ENCODE data around the gene PCBP2.

Gene PCBP2

DNA sequence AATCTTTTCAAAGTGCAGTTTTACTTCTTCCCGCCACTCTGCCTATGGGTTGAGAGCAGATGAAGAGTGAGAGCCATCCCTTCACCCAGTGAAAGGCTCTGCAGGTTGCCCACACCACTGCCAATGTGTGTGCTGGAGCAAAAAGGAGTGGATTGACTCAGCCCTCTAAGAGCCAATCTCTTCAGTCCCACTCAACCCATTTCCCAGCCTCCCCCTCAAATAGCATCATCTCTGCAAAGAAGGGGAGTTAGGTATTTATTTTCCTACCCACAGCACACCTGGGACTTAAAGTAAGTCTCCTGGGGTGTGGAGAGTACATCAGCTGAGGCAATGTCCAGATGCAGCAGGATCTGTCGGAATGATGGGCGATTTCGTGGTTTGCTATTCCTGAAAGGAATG, 32.1 kb downstream of the PCBP2 start:
- H3K4me3 ChIP-seq (ENCODE audit: low read depth, low read length), result no peak overlapping the region
- TF ChIP-seq, protein P1, sequence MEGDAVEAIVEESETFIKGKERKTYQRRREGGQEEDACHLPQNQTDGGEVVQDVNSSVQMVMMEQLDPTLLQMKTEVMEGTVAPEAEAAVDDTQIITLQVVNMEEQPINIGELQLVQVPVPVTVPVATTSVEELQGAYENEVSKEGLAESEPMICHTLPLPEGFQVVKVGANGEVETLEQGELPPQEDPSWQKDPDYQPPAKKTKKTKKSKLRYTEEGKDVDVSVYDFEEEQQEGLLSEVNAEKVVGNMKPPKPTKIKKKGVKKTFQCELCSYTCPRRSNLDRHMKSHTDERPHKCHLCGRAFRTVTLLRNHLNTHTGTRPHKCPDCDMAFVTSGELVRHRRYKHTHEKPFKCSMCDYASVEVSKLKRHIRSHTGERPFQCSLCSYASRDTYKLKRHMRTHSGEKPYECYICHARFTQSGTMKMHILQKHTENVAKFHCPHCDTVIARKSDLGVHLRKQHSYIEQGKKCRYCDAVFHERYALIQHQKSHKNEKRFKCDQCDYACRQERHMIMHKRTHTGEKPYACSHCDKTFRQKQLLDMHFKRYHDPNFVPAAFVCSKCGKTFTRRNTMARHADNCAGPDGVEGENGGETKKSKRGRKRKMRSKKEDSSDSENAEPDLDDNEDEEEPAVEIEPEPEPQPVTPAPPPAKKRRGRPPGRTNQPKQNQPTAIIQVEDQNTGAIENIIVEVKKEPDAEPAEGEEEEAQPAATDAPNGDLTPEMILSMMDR (IDR thresholded peaks at IDR 0.05; ENCODE audit: low read depth, low read length), result no peak

DNA sequence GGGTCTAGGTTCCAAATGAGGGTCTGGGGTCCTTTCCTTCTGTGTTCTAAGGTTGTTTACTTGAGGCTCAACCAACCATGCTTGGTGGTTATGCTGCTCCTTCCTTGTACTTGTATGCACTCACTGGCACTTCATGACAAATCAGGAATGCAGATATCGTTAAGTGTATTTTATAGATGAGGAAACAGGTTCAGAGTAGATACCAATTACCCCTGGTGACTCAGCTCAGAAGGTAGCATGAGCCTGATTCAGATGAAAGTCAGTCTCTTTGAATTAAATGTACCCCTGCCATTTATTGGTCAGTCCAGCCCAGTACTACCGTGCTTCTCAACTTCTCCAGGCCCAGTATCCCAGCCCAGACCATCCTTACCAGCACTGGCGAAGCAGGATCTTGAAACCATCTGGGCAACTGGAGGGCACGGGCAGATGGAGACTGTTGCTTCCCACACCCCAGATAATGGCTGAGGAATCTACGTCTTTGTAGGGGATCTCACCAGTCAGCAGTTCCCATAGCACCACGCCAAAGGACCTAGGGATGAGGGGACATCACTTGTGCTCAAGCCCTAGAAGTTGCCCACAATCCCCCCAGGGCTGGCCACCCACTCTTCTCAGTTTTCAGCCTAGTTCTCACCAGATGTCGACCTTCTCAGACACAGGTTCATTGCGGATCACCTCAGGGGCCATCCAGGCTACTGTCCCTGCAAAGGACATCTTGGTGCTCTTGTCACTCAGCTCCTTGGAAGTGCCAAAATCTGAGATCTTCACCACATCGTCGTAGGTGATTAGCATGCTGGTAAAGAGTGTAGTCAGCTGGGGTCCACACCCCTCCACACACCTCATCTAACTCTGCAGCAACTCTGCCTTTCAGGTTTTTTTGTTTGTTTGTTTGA, 33.0 kb downstream of the PCBP2 start:
- H3K4me3 ChIP-seq (ENCODE audit: low read depth, low read length), result no peak overlapping the region
- TF ChIP-seq, protein P1 (IDR thresholded peaks at IDR 0.05; ENCODE audit: low read depth, low read length), result no peak

DNA sequence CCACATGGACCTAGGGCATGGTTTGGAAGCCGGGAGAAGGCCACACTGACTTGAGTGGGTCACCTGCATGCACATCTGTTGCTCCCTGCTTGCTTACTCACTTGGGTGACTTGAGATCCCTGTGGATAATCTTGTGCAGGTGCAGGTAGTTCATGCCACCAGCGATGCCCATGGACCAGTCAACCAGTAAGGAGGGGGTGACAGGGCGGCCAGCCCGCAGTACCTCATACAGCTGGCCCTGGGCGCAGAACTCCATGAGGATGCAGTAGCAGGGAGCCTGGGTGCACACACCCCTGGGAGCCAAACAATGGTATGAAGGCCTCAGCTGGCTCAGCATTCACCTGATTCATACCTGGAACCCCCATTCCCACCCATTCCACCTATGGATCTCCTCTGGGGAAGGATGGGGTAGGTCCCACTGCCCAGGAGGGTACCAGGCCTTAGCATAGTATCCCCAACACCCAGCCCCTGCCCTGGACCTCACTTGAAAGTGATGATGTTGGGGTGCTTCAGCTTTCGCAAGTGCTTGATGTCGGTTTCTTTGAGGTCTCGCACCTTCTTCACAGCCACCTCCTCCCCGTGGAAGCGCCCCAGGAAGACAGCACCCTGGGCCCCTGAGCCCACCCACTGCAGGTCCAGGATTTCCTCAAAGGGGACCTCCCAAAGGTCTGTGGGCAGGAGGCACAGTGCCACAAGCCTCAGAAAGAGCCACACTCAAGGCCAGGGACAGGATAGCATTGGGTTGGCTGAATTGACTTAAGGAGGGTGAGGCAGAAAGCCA, 34.2 kb downstream of the PCBP2 start:
- TF ChIP-seq, protein P1 (IDR thresholded peaks at IDR 0.05; ENCODE audit: low read depth, low read length), result no peak
- H3K4me3 ChIP-seq (ENCODE audit: low read depth, low read length), result no peak overlapping the region

DNA sequence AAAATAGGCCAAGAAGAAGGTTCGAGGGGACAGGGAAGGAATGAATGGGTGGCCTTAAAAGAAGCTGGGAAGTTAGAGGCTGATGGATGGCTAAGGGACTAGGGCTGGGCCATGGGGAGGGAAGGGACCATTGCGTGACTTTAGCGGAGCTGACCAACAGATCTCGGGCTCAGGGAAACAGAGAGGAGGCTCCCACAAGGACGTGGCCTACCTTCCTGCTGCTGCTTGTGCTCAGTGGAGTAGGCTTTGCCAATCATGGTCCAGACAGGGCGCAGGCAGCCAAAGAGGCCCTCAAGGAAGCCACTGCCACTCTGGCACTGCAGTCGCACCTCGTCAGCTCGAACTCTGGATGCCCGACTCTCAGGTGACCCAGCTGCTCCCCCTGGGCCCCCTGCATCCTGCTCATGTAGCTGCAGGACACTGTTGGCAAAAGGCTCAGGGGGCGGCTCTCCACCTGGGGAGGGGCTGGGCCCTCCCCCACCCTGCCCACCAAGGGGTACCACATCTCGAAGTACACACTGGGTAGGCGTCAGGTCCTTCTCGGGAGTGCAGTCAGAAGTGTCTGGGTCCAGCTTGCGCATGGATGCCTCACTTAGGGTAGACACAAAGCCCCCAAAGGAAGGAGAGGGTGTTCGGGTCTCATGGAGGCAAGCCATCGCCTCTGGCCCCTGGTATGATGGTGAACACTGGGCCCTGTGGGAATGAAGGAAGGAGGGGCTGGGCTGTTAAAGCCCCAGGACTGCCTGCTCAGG, 35.0 kb downstream of the PCBP2 start:
- TF ChIP-seq, protein P1 (IDR thresholded peaks at IDR 0.05; ENCODE audit: low read depth, low read length), result no peak
- no peak overlapping the region for H3K4me3 ChIP-seq (ENCODE audit: low read depth, low read length)

DNA sequence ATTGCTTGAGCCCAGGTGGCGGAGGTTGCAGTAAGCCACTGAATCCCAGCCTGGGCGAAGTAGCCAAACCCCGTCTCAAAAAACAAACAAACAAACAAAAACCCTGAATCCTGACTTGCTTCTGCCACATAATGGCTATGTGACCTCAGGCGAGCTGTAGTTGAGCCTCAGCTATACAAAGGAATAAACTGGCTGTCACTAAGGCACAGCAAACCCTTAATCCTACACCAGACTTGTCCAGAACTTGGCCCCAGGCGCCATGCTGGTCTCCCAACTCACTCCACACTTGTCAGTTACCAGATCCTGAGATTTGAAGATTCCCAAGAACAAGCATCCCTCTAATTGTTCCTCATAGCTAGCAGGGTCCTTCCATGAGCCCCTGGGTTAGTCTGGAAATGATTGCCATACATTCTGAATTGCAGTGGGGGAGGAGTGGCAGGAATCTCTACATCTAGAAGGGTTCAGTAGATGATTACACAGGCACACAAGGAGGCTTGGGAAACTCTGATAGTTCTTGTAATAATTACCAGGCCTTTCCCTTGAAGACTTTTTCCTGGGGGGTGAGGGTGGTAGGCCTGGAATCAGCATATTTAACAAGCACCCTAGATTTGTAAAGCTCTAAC, 37.5 kb downstream of the PCBP2 start:
- TF ChIP-seq, protein P1 (IDR thresholded peaks at IDR 0.05; ENCODE audit: low read depth, low read length), result no peak
- H3K4me3 ChIP-seq (ENCODE audit: low read depth, low read length), result no peak overlapping the region

DNA sequence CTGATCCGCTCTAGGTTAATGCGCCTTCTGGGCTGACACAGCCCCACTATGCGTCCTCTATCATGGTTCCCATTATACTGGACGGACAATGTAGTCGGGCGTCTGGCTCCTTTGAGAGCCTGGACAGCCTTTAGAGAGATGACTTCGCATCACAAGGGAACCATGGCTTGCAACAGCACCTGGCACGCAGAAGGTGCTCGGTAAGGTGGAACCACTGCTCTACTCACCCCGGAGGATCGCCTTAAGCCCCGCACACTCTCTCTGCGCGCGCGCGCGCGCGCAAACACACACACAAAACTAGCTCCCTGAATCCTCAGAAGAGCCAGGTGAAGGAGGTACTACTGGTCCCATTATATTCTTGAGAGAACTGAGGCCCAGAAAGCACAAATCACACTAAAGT, 40.3 kb downstream of the PCBP2 start:
- H3K4me3 ChIP-seq (ENCODE audit: low read depth, low read length), result peak overlapping the region; percentile 53; the same call in 1 of the 2 replicates
- TF ChIP-seq, protein P1 (IDR thresholded peaks at IDR 0.05; ENCODE audit: low read depth, low read length), result no peak
